NCI-H1417 (cell line): Measurements from ENCODE around the gene GNB5.
A peak's percentile ranks its signal among the peaks of the same experiment; 100 is the strongest.
"Not testable (repeated sequence)": the region's sequence is repeated elsewhere in the genome, so short reads cannot be mapped to it uniquely, and the experiment has no call there.

Experiments
- DNase-seq, 3 experiments: peaks; one replicate each; lab custom pipeline; 2025; lab: John Stamatoyannopoulos, UW

Gene GNB5

DNA sequence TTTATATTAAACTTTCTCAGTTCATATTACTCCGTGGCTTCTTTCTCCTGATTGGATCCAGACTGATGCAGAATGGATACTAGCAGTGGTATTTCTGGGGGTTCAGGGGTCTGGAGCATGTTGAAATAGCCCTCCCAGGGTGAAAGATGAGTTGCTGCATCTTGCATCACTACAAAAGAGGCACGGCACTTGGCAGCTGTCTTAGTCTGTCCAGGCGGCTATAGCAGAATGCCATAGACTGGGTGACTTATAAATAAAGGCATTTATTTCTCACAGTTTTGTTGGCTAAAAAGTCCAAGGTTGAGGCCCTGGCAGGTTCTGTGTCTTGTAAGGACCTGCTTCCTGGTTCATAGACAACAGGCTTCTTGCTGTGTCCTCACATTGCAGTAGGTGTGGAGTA is 78.0 kb downstream of the GNB5 start:
- no peak for DNase-seq

DNA sequence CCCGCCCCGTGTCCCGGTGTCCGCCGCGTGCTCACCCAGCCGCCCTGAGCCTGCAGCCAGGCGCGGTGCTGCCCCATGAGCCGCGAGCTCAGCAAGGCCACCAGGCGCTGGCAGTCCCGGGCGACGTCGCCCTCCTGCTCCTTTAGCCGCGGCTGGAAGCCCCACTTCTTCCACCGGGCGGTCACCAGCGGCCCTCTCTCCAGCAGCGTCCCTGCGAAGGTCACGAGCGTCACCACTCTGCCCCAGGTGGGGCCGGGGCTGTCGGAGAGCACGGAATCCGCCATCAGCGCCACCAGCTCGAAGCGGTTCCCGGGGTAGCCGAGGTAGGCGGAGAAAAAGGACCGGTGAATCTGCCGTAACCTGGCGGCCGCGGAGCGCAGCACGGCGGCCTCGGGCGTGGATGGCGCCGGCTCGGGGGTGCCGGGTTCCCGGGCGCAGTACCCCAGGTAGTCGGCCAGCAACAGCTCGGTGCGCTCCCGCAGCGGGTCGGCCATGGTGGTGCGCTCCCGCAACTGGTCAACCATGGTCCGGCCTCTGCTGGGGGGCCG is 78.9 kb downstream of the GNB5 start:
- peak in 2 of 3 experiments; percentile 46 to 52 for DNase-seq

DNA sequence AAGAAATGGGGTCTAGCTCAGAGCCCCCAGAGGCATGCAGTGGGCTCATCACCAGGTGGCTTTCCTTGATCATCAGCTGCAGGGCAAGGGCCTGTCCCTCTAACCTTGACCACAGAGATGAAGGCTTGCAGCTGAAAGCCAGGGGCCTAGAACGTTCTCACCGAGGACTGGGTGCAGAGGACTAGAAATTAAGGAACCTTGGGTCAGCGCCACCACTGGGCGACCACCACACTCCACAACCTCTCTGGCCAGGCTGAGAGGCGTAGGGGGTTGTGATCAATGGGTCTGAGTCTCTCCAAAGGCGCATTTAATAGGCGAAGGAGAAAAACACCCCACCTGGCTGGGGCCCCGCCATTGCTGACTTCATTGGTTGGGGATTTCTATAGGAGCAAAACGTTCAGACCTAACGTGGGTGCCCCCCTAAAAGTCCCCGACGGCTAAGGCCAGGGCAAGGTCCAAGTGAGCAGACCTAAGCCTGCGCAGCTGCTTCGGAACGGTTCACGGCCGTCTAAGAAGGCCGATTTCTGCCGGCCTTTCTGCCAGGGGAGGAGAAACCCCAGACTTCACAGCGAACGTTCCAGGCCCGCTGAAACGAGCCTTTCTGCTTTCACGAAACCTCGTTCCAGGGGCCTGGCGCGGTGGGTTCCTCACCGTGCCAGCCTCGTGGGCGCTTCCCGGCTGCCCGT is 79.5 kb downstream of the GNB5 start:
- DNase-seq = no peak

DNA sequence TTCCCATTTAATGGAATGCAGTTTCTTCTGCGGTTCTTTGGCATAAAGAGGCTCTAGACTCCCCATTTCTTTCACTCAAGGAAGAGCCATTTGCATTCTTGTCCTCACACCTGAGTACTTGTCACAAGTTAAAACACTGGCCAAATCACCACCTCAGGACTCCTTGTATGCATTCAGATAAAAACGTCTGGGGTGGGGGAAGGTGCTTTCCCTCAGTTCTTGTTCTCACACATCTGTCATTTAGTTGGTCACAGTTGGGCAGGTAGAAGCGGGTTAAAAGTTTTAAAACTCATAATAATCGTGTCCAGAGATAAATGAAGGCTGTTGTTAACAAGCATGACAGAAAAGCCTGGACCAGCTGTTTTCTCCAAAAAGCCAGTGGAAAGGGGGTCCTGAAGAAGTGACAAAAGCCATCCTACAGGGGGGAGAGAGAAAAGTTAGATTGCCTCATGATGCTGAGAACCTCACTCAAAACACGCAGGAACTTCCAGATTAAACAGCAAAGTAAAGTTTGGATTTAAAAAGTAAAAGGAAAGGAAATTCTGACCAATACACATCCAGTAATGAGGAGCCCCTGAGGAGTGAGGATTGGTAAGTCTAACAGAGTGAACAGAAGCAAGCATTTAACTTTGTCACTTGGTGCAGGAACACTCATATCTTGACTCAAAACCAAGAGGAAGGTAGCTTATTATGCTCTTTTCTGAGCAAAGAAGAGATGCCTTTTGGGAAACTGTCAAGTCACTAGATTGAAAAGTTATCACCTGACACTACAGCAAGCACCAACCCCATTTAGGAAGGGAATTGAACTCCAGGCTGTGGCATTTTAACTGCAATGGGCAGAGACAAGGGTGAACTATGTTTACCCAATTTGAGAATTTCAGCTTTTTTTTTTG is 81.4 kb downstream of the GNB5 start:
- no peak for DNase-seq

DNA sequence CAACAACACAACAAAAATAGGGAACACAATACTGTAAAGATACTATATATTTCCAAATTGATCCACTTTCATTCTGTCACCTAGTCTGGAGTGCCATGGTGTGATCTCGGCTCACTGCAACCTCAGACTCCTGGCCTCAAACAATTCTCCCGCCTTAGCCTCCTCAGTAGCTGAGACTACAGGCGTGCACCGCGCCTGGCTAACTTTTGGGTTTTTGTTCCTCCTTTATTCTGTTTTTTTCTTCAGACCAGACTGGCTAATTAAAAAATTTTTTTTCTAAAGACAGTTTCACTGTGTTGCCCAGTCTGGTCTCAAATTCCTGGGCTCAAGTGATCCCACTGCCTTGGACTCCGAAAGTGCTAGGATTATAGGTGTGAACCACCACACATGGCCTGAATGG is 84.0 kb downstream of the GNB5 start:
- DNase-seq = no peak

DNA sequence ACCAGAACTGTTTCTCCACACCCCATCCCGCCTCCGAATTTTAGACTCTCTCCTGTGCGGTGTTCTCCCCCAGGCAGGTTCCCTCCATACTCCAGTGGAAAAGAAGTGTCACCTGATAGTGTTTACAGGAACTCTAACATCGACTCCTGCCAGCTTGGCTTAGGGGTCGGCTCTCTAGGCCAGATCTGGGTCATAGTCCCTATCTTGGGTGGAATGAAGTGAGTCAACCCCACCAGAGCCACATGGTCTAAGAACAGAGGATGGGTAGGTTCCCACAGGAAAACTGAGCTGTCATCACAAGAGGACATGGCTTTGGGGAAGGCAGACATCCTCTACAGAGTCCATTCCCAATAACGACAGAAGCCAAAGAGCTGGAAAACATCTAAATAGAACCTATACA is 84.6 kb downstream of the GNB5 start:
- no peak for DNase-seq

DNA sequence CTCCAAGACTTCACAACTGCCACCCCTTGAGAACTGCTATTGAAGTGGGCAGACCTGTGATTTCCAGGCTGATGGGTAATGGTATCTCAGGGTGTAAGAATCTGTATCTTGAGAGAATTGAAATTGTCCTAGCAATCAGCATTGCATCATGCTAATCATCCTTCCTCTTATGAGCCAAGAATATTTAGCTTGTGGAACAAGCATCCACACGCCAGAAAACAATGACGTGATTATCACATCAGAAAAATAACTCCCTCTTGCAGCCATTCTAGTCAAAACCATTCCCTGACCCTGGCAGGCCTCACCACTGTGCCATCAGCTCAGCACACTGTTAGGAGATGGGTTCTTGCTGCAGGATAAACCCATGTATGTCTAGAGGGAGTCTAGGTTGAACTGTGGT is 85.3 kb downstream of the GNB5 start:
- DNase-seq = no peak

DNA sequence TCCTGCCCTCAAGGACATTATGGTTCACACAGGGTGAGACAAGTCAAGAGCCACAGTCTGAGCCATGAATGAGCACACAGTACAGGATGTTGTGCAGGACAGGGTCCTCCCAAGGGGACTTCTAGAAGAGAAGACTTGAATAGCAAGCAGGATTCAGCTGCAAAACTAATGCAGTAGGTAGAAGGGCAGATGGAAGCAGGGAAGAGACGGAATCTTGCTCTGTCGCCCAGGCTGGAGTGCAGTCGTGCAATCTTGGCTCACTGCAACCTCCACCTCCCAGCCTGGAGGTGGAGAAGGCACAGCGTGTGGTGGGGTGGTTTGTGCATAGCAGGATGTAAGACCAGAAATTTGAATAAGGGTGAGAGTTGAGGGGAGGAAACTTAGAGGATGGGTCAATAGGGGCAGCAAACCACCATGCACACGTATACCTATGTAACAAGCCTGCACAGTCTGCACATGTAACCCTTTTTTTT is 86.6 kb downstream of the GNB5 start:
- no peak for DNase-seq

DNA sequence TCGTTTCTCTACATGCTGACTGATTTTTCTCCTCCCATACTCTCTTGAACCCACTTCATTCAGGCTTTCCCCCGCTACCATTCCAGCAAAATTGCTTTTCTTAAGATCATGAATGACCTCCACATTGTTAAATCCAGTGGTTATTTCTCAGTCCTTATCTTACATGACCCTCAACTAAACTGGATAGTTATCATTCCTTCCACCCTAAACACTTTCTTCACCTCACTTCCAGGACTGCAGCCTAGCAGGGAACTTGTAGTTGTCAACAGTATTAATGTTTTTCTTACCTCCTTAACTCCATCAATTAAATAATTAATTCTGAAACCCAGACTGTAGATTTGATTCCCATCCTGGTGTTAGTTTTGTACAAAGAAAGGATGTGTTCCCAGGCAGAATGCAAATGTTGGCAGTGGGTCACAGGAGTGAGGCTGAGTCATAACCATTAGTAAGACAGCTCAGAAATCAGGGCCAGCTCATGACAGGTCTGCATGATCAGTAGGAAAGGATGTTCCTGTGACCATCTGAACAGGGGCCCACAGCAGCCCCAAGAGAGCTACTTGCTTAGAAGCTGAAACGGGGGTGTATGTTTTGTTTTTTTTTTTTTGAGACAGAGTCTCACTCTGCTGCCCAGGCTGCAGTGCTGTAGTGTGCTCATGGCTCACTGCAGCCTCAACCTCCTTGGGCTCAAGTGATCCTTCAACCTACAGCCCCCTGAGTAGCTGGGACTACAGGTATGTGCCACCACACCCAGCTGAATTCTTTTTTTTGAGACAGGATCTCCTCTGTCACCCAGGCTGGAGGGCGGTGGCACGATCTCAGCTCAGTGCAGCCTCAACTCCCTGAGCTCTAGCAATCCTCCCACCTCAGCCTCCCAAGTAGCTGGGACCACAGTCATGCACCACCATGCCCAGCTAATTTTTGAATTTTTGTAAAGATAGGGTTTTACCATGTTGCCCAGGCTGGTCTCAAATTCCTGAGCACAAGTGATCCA is 87.7 kb downstream of the GNB5 start:
- DNase-seq = no peak

DNA sequence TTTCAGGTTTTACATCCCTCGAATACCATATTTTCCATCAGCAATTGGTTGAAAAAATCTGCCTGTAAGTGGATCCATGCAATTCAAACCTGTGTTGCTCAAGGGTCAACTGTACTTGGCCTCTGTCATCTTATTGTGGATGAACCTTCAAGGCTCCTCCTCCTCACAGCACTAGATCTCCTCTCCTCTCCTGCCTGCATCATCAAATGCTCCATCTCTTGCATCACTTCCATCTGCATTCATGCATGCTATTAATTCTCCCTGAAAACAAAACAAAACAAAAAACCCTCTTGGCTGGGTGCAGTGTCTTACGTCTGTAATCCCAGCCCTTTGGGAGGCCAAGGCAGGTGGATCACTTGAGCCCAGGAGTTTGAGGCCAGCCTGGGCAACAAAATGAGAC is 88.7 kb downstream of the GNB5 start:
- DNase-seq = no peak

DNA sequence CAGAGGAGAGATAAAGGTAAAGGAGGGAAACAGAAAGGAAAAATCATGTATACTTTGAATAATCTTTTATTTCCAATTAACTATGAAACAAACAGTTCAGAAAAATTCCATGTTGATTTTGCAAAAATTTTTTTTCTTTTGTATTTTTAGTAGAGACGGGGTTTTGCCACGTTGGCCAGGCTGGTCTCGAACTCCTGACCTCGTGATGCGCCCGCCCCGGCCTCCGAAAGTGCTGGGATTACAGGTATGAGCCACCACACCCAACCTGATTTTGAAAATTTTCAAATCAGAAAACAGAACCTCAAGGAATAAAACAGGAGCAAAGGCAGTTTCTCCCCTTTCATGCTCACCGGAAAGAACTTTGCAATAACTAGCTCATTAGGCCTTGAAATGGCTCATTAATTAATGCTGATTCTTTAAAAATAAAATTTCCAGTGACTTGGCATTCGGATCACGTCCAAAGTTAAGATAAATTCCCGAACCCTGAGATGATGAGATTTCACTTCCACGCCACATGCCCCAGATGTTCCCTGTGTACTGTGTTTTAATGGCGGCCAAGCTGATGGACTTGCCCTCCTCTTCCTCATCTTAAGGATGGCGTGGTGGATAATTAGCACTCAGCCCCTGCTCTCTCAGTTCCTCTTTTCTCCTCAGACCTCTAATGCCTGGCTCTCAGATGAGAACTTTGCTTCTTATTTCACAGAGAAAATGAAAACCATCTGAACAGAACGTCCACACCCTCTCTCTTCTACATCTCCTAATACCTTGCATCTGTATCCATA is 89.5 kb downstream of the GNB5 start:
- DNase-seq = no peak

DNA sequence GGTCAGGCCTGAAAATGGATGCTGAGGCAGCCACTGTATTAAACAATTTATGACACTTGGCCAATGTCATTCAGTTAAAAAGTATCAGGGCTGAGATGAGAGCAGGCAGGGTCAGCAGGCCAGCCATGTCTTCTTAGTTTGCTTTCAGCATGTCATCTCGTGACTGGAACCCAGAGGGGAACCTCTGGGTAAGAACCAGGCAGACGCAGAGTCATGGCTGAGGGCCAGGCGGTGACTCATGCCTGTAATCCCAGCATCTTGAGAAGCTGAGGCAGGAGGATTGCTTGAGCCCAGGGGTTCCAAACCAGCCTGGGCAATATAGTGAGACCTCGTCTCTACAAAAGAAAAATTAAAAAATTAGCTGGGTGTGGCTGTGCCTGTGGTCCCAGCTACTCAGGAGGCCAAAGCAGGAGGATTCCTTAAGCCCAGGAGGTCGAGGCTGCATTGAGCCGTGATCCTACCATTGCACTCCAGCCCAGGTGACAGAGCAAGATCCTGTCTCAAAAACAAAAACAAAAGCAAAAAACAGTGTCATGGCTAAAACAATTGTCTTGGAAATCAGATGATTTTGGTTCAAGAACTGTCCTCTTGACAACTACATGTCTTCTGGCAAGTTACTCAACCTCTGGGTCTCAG is 90.3 kb downstream of the GNB5 start:
- no peak for DNase-seq

DNA sequence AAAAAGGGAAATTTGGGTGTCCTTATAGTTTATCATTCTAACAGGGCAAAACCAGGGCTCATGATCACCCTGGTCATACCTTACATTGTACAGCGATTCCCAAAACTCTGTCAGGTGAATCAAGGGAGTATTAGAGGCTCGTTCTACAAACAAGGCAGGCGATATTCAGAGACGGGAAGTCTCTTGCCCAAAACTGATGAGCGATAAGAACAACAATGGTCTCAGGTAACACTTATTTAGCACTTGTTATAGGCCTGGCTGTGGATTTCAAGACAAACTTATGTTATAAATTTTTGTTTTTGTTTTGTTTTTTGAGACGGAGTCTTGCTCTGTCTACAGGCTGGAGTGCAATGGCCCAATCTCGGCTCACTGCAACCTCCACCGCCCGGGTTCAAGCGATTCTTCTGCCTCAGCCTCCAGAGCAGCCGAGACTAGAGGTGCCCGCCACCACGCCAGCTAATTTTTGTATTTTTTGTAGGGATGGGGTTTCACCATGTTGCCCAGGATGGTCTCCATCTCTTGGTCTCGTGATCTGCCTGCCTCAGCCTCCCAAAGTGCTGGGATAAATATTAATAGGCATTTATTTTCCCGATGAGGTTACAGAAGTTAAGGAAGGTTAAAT is 91.4 kb downstream of the GNB5 start:
- DNase-seq = no peak

DNA sequence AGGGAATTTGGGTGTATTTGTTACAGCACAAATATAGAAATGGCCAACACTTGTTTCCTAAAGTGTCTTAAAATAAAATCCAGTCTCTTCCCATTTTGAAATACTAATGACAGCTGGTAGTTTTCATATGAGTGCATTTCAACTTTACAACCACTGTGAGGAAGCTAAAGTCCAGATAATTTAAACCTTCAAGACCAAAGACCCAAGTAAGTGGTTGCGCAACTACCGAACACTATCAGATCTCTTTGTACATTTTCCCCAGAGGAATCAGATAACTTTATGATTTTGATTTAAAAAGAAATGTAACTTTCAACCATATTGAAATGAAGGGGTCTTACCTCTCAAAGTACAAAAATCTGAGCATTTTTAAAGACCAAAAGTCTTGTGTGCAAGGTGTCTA is 92.9 kb downstream of the GNB5 start:
- DNase-seq = no peak

DNA sequence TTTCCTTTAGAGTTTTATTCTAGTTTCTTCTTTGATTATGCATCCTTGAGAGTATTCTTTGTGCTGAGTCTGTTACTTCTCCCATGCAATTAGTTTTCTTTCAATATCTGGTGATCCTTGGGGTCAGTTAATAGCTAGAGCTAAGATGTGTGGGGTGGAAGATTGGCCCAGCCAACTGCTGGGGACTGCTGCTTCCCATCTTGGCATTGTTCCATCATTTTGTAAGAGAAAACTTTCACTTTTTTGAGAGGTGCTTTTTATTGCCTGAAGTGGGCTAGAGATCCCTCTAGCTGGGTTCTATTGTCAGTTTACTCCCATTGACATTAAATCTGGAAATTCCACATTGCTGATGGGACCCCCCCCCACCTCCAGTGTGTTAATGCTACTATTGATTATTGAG is 94.0 kb downstream of the GNB5 start:
- DNase-seq = no peak

DNA sequence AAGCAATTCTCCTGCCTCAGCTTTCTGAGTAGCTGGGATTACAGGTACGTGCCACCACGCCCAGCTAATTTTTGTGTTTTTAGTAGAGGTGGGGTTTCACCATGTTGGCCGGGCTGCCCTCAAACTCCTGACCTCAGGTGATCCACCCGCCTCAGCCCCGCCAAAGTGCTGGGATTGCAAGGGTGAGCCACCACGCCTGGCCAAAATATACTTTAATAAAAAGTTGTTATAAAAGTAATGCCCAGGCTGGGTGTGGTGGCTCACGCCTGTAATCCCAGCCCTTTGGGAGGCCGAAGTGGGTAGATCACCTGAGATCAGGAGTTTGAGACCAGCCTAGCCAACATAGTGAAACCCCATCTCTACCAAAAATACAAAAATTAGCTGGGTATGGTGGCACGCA is 94.7 kb downstream of the GNB5 start:
- DNase-seq = not testable (repeated sequence)

DNA sequence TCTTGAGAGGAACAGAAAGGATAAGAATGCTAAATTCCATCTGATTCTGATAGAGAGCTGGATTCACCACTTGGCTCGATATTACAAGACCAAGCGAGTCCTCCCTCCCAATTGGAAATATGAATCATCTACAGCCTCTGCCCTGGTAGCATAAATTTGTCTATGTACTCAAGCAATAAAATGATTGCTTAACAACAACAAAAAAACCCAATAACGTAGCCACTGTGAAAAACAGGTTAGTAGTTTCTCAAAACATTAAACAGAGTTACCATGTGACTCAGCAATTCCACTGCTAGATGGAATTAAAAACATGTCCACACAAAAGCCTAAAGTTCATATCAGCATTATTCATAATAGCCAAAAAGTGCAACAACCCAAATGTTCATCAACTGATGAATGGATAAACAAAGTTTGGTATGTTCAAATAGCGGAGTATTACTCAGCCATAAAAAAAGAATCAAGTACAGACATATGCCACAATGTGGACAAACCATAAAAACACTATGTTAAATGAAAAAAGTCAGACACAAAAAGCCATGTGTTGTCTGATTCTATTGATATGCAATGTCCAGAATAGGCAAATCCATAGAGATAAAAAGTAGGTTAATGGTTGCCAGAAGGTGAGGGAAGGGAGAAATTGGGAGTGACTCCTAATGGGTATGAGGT is 95.5 kb downstream of the GNB5 start:
- no peak for DNase-seq

DNA sequence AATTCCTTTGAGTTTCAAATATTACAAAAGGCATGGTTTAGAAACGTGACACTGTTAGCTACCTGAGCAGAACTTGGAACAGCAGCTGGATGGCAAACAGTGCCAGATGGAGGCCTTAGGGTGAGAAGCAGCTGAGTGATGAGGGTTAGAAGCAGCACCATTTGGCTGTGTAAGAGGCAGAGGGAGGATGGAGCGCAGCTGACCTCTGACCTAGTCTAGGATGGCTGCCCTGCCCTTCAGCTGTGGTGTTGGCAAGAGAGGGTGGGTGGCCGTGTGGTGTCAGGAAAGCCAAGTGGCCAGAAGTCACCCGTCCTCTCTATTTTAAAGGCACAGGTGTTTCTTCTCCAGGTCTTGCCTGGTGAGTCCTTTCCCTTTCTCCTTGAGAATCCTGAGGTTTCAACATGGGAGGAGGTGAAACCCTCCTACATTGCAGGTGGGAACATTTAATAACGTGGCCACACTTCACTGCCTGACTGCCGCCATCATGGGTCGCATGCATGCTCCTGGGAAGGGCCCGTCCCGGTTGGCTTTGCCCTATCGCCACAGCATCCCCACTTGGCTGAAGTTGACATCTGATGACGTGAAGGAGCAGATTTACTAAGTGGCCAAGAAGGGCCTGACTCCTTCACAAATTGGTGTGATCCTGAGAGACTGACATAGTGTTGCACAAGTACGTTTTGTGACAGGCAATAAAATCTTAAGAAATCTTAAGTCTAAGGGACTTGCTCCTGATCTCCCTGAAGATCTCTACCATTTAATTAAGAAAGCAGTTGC is 96.2 kb downstream of the GNB5 start:
- no peak for DNase-seq
